Astrocyte of the cerebellum (primary cell): ENCODE data around the gene RNF32.

Experiments
- DNase-seq: peaks from one replicate; pipeline ENCODE4 v3.0.0-alpha.2; 2011; ENCODE audit warnings: low read depth
- H3K4me3 ChIP-seq: 2 replicates; pipeline ENCODE4 v1.5.1; 2011; ENCODE audit warnings: mild to moderate bottlenecking, low read depth, low read length, moderate library complexity
- in situ Hi-C: cut with HindIII; loops from 2 replicates; pipeline ENCODE4 v1.10.0; 2017; ENCODE audit warnings: low sequenced_read_pairs
- TF ChIP-seq, protein P1 (sequence below): IDR thresholded peaks from 2 replicates; pipeline ENCODE4 v1.5.1; 2012; ENCODE audit warnings: low read length, low read depth, moderate library complexity, mild to moderate bottlenecking; ENCODE audit errors: missing control alignments

Gene RNF32

DNA sequence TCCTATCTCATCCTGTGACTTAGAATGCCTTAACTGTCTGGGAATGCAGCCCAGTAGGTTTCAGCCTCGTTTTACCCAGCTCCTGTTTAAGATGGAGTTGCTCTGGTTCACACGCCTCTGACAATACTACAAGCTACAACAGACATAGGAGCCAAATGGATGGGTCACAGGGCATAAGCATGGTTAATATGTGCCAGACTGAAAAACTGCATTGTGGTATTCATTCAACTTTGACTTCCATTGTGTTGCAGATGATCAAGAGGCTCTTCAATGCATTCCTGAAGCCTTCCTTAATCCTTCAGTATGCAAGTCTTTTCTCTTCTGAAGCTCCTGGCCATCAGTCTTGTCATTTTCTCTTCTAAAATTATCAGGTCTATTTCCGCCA lies 20.3 kb upstream of the RNF32 start:
- H3K4me3 ChIP-seq = no peak overlapping the region
- in situ Hi-C loops = no loop called here
- TF ChIP-seq, protein P1, sequence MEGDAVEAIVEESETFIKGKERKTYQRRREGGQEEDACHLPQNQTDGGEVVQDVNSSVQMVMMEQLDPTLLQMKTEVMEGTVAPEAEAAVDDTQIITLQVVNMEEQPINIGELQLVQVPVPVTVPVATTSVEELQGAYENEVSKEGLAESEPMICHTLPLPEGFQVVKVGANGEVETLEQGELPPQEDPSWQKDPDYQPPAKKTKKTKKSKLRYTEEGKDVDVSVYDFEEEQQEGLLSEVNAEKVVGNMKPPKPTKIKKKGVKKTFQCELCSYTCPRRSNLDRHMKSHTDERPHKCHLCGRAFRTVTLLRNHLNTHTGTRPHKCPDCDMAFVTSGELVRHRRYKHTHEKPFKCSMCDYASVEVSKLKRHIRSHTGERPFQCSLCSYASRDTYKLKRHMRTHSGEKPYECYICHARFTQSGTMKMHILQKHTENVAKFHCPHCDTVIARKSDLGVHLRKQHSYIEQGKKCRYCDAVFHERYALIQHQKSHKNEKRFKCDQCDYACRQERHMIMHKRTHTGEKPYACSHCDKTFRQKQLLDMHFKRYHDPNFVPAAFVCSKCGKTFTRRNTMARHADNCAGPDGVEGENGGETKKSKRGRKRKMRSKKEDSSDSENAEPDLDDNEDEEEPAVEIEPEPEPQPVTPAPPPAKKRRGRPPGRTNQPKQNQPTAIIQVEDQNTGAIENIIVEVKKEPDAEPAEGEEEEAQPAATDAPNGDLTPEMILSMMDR = no peak
- no peak for DNase-seq

DNA sequence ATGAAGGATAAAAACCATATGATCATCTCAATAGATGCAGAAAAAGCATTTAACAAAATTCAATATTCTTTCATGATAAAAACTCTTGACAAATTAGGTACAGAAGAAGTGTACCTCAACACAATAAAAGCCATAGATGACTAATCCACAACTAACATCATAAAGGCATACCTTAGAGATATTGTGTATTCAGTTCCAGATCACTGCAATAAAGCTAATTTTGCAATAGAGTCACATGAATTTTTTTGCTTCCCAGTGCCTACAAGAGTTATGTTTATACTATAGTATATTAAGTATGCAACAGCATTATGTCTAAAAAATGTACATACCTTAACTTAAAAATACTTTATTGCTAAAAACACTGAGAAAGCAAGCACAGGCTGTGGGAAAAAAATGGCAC lies 18.9 kb upstream of the RNF32 start:
- no peak for DNase-seq
- in situ Hi-C loops = no loop called here
- TF ChIP-seq, protein P1 = no peak
- H3K4me3 ChIP-seq = no peak overlapping the region

DNA sequence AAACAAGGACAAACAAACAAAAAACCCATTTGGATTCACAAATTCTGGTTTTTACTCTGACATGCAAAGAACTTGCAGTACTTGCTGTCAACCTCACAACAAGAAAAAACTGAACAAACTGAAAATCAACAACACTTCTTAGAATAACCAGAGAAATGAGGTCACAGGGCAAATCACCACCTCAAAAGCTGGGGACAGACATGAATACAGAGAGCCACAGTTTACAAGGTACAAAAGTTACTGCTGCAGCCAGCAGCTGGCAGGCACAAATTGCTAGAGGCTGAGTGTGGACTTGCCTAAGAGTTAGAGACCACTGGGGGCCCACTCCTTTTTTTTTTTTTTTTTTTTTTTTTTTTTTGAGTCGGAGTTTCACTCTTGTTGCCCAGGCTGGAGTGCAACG lies 15.0 kb upstream of the RNF32 start:
- in situ Hi-C loops = no loop called here

DNA sequence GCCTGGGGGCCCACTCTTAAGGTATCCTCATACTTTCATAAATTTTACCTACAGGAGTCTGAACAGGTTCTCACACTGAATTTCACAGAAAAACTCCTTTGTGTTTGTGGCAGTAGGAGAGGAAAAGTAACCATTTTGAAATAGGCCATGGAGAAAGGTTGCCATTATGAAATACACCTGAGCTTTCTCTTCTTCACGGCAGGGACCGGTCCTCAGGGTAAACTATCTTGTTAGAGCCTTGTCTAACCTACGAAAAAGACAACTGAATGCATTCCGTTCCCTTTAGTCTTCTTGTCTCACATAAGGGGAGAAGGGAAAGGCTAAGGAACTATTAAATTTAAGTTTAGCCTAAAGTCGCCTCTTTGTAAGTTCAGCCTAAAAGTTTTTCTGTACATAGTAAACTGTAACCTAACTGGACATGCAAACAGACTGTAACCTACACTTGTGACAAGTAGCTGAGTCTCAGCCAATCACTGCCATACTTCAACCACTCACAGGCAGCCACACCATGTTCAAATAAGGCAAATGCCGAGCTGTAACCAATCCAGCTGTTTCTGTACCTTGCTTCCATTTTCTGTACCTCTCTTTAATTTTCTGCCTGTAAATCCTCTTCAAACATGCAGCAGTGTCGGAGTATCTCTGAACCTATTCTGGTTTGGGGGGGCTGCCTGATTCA lies 14.2 kb upstream of the RNF32 start:
- DNase-seq = no peak
- in situ Hi-C loops = no loop called here
- TF ChIP-seq, protein P1 = no peak
- no peak overlapping the region for H3K4me3 ChIP-seq

More for the DNA sequence above, 15.0 kb upstream of the RNF32 start:
- no peak overlapping the region for H3K4me3 ChIP-seq
- DNase-seq = no peak
- TF ChIP-seq, protein P1 = no peak

DNA sequence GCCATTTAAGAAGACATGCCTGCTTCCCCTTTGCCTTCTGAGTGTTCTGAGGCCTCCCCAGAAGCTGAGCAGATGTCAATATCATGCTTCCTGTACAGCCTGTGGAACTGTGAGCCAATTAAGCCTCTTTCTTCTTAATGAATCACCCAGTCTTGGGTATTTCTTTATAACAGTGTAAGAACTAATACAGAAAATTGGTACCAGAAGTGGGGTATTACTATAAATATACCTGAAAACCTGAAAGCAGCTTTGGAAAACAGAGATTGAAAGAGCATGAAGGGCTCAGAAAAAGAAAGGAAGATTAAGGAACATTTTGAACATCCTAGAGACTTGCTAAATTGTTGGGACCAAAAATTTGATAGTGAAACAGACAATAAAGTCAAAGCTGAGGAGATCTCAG lies 12.0 kb upstream of the RNF32 start:
- in situ Hi-C loops = no loop called here
- DNase-seq = no peak
- H3K4me3 ChIP-seq = no peak overlapping the region
- TF ChIP-seq, protein P1 = no peak

DNA sequence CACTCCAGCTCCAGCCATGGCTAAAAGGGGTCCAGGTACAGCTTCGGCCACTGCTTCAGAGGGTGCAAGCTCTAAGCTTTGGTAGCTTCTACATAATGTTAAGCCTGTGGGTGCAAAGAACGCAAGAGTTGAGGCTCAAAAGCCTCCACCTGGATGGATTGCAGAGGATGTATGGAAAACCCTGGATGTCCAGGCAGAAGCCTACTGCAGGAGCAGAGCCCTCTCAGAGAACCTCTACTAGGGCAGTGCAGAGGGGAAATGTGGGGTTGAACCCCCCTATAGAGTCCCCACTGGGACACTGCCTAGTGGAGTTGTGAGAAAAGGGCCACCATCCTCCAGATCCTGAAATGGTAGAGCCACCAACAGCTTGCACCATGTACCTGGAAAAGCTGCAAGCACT lies 10.7 kb upstream of the RNF32 start:
- TF ChIP-seq, protein P1 = no peak
- in situ Hi-C loops = no loop called here
- DNase-seq = no peak
- no peak overlapping the region for H3K4me3 ChIP-seq
